SU-DHL-6 (cell line): ENCODE results near the gene CDK18.
"Not testable (repeated sequence)": the region's sequence is repeated elsewhere in the genome, so short reads cannot be mapped to it uniquely, and the experiment has no call there.

Experiments used
- H2AFZ ChIP-seq: fragments of 200-600 bp; sonication (generic); 2 replicates; pipeline ENCODE4 v1.6.1; 2014; ENCODE audit warnings: low read depth, mild to moderate bottlenecking, moderate library complexity, mixed read lengths, antibody characterized with exemption, low read length; ENCODE audit not compliant: severe bottlenecking
- H3F3A ChIP-seq: fragments of 200-600 bp; shearing (Covaris generic); 2 replicates; pipeline ENCODE4 v1.6.0; 2016; ENCODE audit warnings: antibody characterized with exemption, mild to moderate bottlenecking; ENCODE audit not compliant: insufficient read depth
- H3K27ac ChIP-seq: fragments of 200-600 bp; sonication (generic); 2 replicates; pipeline ENCODE4 v1.5.1; 2016; ENCODE audit warnings: low read depth, mild to moderate bottlenecking, low read length, moderate library complexity, mixed read lengths
- H3K27me3 ChIP-seq: fragments of 200-600 bp; sonication (generic), shearing (Covaris generic); 2 replicates; pipeline ENCODE4 v1.6.0; 2014; ENCODE audit warnings: mild to moderate bottlenecking, low read length
- H3K36me3 ChIP-seq: fragments of 200-600 bp; sonication (generic); 2 replicates; pipeline ENCODE4 v1.6.1; 2014; ENCODE audit warnings: mild to moderate bottlenecking, low read length, mixed read lengths
- H3K4me2 ChIP-seq: fragments of 300-600, 200-600 bp; shearing (Covaris generic), sonication (generic); 2 replicates; pipeline ENCODE4 v1.6.0; 2014; ENCODE audit warnings: low read length, low read depth, mild to moderate bottlenecking; ENCODE audit not compliant: poor library complexity, severe bottlenecking
- H3K4me3 ChIP-seq: fragments of 200-600 bp; sonication (generic); 2 replicates; pipeline ENCODE4 v1.5.1; 2014; ENCODE audit warnings: antibody characterized with exemption, low read length, mild to moderate bottlenecking, mixed read lengths; ENCODE audit not compliant: insufficient read depth, poor library complexity, severe bottlenecking
- H3K79me2 ChIP-seq: fragments of 200-600 bp; sonication (generic); 2 replicates; pipeline ENCODE4 v1.6.1; 2014; ENCODE audit warnings: mild to moderate bottlenecking, low read length, moderate library complexity; ENCODE audit not compliant: insufficient read depth
- H3K9ac ChIP-seq: fragments of 200-600 bp; sonication (generic); 2 replicates; pipeline ENCODE4 v1.7.0; 2014; ENCODE audit warnings: mild to moderate bottlenecking, low read length
- H3K9me2 ChIP-seq: fragments of 200-600 bp; sonication (generic); replicated peaks from 2 replicates; pipeline ENCODE4 v1.6.1; 2014; ENCODE audit warnings: low read length; ENCODE audit not compliant: insufficient read depth
- H3K9me3 ChIP-seq: fragments of 200-600 bp; sonication (generic); 2 replicates; pipeline ENCODE4 v1.6.1; 2014; ENCODE audit warnings: low read length, mixed read lengths; ENCODE audit not compliant: insufficient read depth
- H4K20me1 ChIP-seq: fragments of 200-600 bp; sonication (generic); 2 replicates; pipeline ENCODE4 v1.6.1; 2014; ENCODE audit warnings: low read depth, mild to moderate bottlenecking, antibody characterized with exemption, low read length, moderate library complexity, mixed read lengths
- EZH2phosphoT487 ChIP-seq: fragments of 200-600 bp; sonication (generic), shearing (Covaris generic); conservative IDR thresholded peaks from 2 replicates; pipeline ENCODE4 v1.6.1; 2018; ENCODE audit warnings: mild to moderate bottlenecking, antibody characterized with exemption, low read length, moderate library complexity, mixed read lengths
- TF ChIP-seq, protein P1 (sequence below): fragments of 200-600 bp; sonication (generic); IDR thresholded peaks from one replicate; pipeline ENCODE4 v1.5.1; 2017; ENCODE audit warnings: antibody characterized with exemption, mild to moderate bottlenecking, low read length, moderate library complexity; ENCODE audit not compliant: insufficient read depth, poor library complexity, severe bottlenecking

Gene CDK18

DNA sequence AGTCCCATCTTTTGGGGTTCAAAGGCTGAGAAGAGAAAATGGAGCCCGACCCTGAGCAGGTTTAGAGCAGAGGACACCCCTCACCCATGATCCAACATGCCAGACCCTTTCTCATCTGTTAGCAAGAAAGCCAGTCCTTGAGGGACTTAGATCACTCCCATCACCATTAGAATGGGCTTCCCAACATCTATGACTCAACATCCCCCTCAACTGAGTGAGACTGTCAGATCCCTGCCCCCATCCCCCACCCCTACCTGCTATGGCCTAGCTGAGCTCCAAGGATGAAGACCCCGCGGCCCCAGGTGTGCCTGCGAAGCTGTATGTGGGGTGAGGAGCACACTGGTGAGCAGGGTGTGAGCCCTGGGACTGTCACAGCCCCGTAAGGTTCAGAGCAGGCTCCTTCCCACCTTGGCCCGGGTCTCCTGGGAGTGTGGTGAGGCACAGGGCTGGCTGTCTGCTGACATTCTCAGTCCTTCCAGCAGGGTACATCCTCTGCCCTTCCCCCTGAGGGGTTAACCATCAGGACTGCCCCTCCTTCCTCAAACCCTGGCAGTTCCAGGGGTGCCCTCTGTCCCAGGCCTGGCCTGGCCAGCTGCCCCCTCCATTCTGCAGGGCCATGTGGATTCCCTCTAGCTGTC, 27.2 kb upstream of the CDK18 start:
- Histone ChIP-seq H2AFZ (no peak overlapping the region), H3K36me3 (no peaks in the 10 kb centered on the region), H3K79me2 (no peaks in the 10 kb centered on the region), H3K27ac (no peak overlapping the region), H3K9me3 (no peaks in the 10 kb centered on the region), H3K4me3 (no peak overlapping the region), H3K27me3 (no peaks in the 10 kb centered on the region), H3K9me2 (no peaks in the 10 kb centered on the region), H3K4me2 (no peak overlapping the region), H3K9ac (no peak overlapping the region), H3F3A (no peaks in the 10 kb centered on the region), H4K20me1 (no peaks in the 10 kb centered on the region)
- TF ChIP-seq EZH2phosphoT487, result no peak
- TF ChIP-seq, protein P1, sequence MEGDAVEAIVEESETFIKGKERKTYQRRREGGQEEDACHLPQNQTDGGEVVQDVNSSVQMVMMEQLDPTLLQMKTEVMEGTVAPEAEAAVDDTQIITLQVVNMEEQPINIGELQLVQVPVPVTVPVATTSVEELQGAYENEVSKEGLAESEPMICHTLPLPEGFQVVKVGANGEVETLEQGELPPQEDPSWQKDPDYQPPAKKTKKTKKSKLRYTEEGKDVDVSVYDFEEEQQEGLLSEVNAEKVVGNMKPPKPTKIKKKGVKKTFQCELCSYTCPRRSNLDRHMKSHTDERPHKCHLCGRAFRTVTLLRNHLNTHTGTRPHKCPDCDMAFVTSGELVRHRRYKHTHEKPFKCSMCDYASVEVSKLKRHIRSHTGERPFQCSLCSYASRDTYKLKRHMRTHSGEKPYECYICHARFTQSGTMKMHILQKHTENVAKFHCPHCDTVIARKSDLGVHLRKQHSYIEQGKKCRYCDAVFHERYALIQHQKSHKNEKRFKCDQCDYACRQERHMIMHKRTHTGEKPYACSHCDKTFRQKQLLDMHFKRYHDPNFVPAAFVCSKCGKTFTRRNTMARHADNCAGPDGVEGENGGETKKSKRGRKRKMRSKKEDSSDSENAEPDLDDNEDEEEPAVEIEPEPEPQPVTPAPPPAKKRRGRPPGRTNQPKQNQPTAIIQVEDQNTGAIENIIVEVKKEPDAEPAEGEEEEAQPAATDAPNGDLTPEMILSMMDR, result no peak

DNA sequence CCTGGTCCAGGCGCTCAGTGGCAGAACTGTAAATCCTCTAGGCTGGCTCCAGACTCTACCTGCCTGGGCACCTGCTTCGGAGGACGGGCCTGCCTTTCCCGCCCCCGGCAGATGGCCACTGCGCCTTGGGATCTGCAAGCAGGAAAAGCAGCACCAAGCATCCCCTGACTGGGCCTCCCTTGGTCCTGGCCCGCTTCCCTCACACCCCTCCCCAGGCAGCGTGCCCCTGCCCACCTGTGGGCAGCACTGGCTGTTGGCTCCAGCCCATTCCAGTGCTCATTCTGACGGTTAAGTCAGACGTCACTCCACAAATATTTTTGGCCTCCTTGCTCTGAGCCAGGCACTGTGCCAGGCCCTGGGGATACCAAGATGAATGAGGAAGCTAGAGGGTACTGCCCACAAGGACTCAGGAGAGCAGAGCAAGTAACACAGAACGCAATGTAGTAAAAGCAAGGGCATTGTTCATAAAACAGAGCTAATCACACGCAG, 26.7 kb upstream of the CDK18 start:
- no peak overlapping the region for H3K4me2 ChIP-seq
- H2AFZ ChIP-seq, result no peak overlapping the region
- H3K27me3 ChIP-seq, result no peaks in the 10 kb centered on the region
- H4K20me1 ChIP-seq, result no peaks in the 10 kb centered on the region
- H3K9ac ChIP-seq, result no peak overlapping the region
- no peak for TF ChIP-seq EZH2phosphoT487
- TF ChIP-seq, protein P1, result no peak
- no peaks in the 10 kb centered on the region for H3K9me2 ChIP-seq
- H3K9me3 ChIP-seq, result no peaks in the 10 kb centered on the region
- H3K79me2 ChIP-seq, result no peaks in the 10 kb centered on the region
- no peak overlapping the region for H3K4me3 ChIP-seq
- H3K36me3 ChIP-seq, result no peaks in the 10 kb centered on the region
- no peak overlapping the region for H3K27ac ChIP-seq
- H3F3A ChIP-seq, result no peaks in the 10 kb centered on the region

DNA sequence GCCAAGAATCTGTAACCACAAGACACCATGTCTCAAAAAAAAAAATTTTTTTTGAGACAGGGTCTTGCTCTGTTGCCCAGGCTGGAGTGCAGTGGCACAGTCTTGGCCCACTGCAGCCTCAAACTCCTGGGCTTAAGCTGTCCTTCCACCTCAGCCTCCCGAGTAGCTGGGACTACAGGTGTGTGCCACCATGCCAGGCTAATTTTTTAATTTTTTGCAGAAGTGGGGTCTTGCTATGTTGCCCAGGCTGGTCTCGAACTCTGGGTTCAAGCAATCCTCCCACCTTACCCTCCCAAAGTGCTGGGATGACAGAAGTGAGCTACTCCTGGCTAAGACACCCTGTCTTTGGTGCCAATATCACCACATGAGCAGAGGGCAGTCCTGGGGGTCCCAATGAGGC, 25.5 kb upstream of the CDK18 start:
- H3K4me2 ChIP-seq, H3F3A ChIP-seq, H3K9me3 ChIP-seq, H3K27me3 ChIP-seq, H3K4me3 ChIP-seq, H2AFZ ChIP-seq, H4K20me1 ChIP-seq, H3K9me2 ChIP-seq, H3K9ac ChIP-seq, H3K79me2 ChIP-seq, H3K27ac ChIP-seq, H3K36me3 ChIP-seq: not testable (repeated sequence)

DNA sequence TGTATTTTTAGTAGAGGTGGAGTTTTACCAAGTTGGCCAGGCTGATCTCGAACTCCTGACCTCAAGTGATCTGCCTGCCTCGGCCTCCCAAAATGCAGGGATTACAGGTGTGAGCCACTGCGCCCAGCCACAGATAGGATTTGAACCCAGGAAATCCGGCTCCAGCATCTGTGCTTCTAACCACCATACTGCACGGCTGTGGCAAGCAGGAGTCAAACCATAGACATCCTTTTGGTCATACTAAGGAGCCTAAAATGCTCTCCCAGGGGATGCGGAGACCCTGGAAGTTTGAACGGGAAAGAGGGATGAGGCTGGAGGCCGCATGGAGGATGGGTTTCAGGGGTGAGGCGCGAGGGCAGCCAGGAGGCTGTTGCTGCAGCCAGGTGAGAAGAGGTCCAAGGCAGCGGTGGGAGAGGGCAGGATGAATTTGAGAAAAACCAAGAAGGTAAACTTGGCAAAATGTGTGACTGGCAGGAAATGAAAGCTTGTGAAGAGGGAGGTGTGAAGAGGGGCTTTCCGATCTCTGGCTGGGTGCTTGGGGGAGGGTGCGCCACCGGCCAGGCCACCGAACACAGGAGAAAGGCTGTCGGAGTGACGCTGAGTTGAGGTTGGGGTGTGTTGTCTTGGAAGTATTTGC, 24.0 kb upstream of the CDK18 start:
- Histone ChIP-seq H3K36me3 (no peaks in the 10 kb centered on the region), H3K79me2 (no peaks in the 10 kb centered on the region), H2AFZ (no peak overlapping the region), H3K4me3 (no peak overlapping the region), H3F3A (no peaks in the 10 kb centered on the region), H3K9me3 (no peaks in the 10 kb centered on the region), H3K4me2 (no peak overlapping the region), H3K9me2 (no peaks in the 10 kb centered on the region), H3K9ac (no peak overlapping the region), H3K27me3 (no peaks in the 10 kb centered on the region), H3K27ac (no peak overlapping the region), H4K20me1 (no peaks in the 10 kb centered on the region)
- TF ChIP-seq EZH2phosphoT487, result no peak
- TF ChIP-seq, protein P1, result no peak
